Thyroid gland (tissue), 4 donors: ENCODE measurements around the gene EP400.

Experiments used
- POLR2A ChIP-seq, 2 donors: fragments of 450-650 bp; IDR thresholded peaks; one replicate each; pipeline ENCODE4 v1.6.1; 2017; ENCODE audit warnings: antibody characterized with exemption in 2 of 2, mild to moderate bottlenecking in 2 of 2, moderate library complexity in 1 of 2
- TF ChIP-seq, protein P1 (sequence below), 6 experiments: fragments of 200-600 bp in 3 of 6; fragments of 450-650 bp in 3 of 6; sonication (generic) in 3 of 6; IDR thresholded peaks; one replicate each; pipeline ENCODE4 v1.5.1; 2016 to 2019; ENCODE audit warnings: antibody characterized with exemption in 6 of 6, mild to moderate bottlenecking in 2 of 6, inconsistent platforms in 1 of 6, moderate library complexity in 1 of 6

DNA sequence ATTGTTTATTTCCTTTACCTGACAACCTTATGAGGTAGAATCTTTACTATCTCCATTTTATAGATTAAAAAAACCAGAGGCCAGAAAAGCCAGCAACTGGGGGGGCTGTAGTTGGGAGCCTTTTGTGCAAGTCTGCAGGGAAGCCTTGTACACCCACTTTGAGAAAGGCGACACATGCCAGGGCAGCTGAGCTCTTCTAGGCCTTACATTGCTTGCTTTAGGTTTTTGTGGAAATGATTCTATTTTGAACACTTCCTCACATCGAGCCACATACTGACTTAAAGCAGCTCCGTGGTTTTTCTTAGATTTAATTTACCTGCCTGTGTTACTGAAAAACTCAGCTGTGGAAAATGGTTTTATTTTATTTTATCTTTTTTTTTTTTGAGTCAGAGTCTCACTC is 34.6 kb downstream of the EP400 start:
- TF ChIP-seq, protein P1, sequence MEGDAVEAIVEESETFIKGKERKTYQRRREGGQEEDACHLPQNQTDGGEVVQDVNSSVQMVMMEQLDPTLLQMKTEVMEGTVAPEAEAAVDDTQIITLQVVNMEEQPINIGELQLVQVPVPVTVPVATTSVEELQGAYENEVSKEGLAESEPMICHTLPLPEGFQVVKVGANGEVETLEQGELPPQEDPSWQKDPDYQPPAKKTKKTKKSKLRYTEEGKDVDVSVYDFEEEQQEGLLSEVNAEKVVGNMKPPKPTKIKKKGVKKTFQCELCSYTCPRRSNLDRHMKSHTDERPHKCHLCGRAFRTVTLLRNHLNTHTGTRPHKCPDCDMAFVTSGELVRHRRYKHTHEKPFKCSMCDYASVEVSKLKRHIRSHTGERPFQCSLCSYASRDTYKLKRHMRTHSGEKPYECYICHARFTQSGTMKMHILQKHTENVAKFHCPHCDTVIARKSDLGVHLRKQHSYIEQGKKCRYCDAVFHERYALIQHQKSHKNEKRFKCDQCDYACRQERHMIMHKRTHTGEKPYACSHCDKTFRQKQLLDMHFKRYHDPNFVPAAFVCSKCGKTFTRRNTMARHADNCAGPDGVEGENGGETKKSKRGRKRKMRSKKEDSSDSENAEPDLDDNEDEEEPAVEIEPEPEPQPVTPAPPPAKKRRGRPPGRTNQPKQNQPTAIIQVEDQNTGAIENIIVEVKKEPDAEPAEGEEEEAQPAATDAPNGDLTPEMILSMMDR (IDR thresholded peaks at IDR 0.05) = no peak
- no peak for TF ChIP-seq POLR2A (IDR thresholded peaks at IDR 0.05)
